Neural progenitor cell (in vitro differentiated cells): Measurements from ENCODE around the gene C1GALT1C1L.

Source experiments
- EZH2 ChIP-seq: fragments of 200-600 bp; sonication (generic); IDR thresholded peaks from 2 replicates; pipeline ENCODE4 v1.6.1; 2017; ENCODE audit warnings: antibody characterized with exemption, mild to moderate bottlenecking, moderate library complexity
- TF ChIP-seq, protein P1 (sequence below): fragments of 200-600 bp; sonication (generic); IDR thresholded peaks from 2 replicates; pipeline ENCODE4 v1.5.1; 2017; ENCODE audit warnings: antibody characterized with exemption, mild to moderate bottlenecking

DNA sequence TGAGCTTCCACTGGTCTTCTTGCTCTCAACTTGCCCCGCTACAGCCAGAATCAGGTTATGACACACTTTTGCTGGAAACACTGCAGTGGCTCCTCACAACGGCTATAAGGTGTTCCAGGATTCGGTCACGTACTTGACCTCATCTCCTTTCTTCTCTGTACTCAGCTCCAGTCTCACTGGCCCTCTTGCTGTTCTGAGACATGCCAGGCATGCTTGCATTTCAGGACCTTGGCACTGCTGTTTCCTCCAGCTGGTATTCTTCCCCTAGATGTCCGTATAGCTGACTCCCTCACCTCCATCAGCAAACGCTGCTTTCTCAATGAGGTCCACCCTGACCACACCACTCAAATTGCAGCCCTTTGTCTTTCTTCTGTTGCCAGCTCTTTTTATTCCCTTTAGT is 31.9 kb upstream of the C1GALT1C1L start:
- TF ChIP-seq, protein P1, sequence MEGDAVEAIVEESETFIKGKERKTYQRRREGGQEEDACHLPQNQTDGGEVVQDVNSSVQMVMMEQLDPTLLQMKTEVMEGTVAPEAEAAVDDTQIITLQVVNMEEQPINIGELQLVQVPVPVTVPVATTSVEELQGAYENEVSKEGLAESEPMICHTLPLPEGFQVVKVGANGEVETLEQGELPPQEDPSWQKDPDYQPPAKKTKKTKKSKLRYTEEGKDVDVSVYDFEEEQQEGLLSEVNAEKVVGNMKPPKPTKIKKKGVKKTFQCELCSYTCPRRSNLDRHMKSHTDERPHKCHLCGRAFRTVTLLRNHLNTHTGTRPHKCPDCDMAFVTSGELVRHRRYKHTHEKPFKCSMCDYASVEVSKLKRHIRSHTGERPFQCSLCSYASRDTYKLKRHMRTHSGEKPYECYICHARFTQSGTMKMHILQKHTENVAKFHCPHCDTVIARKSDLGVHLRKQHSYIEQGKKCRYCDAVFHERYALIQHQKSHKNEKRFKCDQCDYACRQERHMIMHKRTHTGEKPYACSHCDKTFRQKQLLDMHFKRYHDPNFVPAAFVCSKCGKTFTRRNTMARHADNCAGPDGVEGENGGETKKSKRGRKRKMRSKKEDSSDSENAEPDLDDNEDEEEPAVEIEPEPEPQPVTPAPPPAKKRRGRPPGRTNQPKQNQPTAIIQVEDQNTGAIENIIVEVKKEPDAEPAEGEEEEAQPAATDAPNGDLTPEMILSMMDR: no peak
- TF ChIP-seq EZH2: no peak
